IMR-90 (cell line): ENCODE measurements around the gene PXDC1. TPM values are rescaled to one million over a fixed set of nuclear protein-coding genes. Genes with fewer than 3 reads are reported as not detected.

Experiments
- ATAC-seq: fragments of 200-7000 bp; cut with Tn5 transposase; 2 replicates; pipeline ENCODE4 v1.9.1; 2020; ENCODE audit warnings: low read depth, mild to moderate bottlenecking, moderate library complexity
- BruUV-seq: library from RNA; stranded (reverse); fragments of 400-500 nt; replicated peaks from 2 replicates; lab custom pipeline; 2021; lab: Mats Ljungman, UMichigan
- CTCF ChIA-PET: fragments of 300-600 bp; formaldehyde crosslinking; extraction: SDS; loops from one replicate; lab custom pipeline; 2021; ENCODE audit warnings: antibody characterized with exemption; lab: Yijun Ruan, JAX
- POLR2A ChIA-PET: fragments of 300-600 bp; sonication (Branson Sonifier 250); formaldehyde crosslinking; loops from one replicate; lab custom pipeline; 2022; ENCODE audit warnings: antibody characterized with exemption; ENCODE audit not compliant: unreplicated experiment; lab: Charles Lee
- DNase-seq: peaks from one replicate; pipeline ENCODE4 v3.0.0; 2013
- H2AFZ ChIP-seq: replicated peaks from 2 replicates; pipeline ENCODE3; 2013; ENCODE audit warnings: low read length, mild to moderate bottlenecking; ENCODE audit not compliant: poor library complexity
- H2AK5ac ChIP-seq: 2 replicates; pipeline ENCODE4 v1.6.1; 2013; ENCODE audit warnings: low read depth, low read length, inconsistent platforms
- H2AK9ac ChIP-seq: replicated peaks from 2 replicates; pipeline ENCODE3; 2013; ENCODE audit warnings: mild to moderate bottlenecking, low read depth, low read length, moderate library complexity; ENCODE audit not compliant: poor library complexity
- H2BK120ac ChIP-seq: 2 replicates; pipeline ENCODE4 v1.6.1; 2013; ENCODE audit warnings: low read depth, low read length, inconsistent platforms
- H2BK15ac ChIP-seq: 3 replicates; pipeline ENCODE4 v1.6.1; 2013; ENCODE audit warnings: low read depth, low read length, inconsistent platforms
- H2BK20ac ChIP-seq: 2 replicates; pipeline ENCODE4 v1.6.1; 2013; ENCODE audit warnings: low read depth, mild to moderate bottlenecking, inconsistent platforms, low read length, moderate library complexity
- H2BK5ac ChIP-seq: 2 replicates; pipeline ENCODE4 v1.6.1; 2013; ENCODE audit warnings: mild to moderate bottlenecking, low read depth, low read length, inconsistent platforms; ENCODE audit not compliant: poor library complexity, severe bottlenecking
- H3K14ac ChIP-seq: replicated peaks from 2 replicates; pipeline ENCODE4 v1.6.1; 2013; ENCODE audit warnings: low read depth, low read length, inconsistent platforms
- H3K18ac ChIP-seq: 2 replicates; pipeline ENCODE4 v1.6.1; 2013; ENCODE audit warnings: low read depth, low read length, control low read depth
- H3K23ac ChIP-seq: 2 replicates; pipeline ENCODE4 v1.6.1; 2013; ENCODE audit warnings: low read depth, low read length, inconsistent platforms
- H3K27ac ChIP-seq: 2 replicates; pipeline ENCODE4 v1.5.1; 2013; ENCODE audit warnings: mild to moderate bottlenecking, control low read depth, low read length; ENCODE audit not compliant: insufficient read depth
- H3K27me3 ChIP-seq: 2 replicates; pipeline ENCODE4 v1.6.1; 2013; ENCODE audit warnings: low read length; ENCODE audit not compliant: control insufficient read depth, insufficient read depth
- H3K36me3 ChIP-seq: 2 replicates; pipeline ENCODE4 v1.6.1; 2013; ENCODE audit warnings: low read length, mixed read lengths; ENCODE audit not compliant: control insufficient read depth, insufficient read depth
- H3K4ac ChIP-seq: 2 replicates; pipeline ENCODE4 v1.6.1; 2013; ENCODE audit warnings: low read depth, low read length, inconsistent platforms
- H3K4me1 ChIP-seq: 2 replicates; pipeline ENCODE4 v1.6.1; 2013; ENCODE audit warnings: low read length, mixed read lengths; ENCODE audit not compliant: control insufficient read depth, insufficient read depth
- H3K4me2 ChIP-seq: 2 replicates; pipeline ENCODE4 v1.6.1; 2013; ENCODE audit warnings: low read depth, mild to moderate bottlenecking, control low read depth, low read length, moderate library complexity
- H3K4me3 ChIP-seq: 2 replicates; pipeline ENCODE4 v1.5.1; 2013; ENCODE audit warnings: low read depth, mild to moderate bottlenecking, control low read depth, low read length, moderate library complexity; ENCODE audit not compliant: insufficient read depth
- H3K56ac ChIP-seq: 2 replicates; pipeline ENCODE4 v1.6.1; 2013; ENCODE audit warnings: low read length, inconsistent platforms; ENCODE audit not compliant: insufficient read depth; ENCODE audit errors: extremely low read depth
- H3K79me1 ChIP-seq, 2 experiments: 2 replicates each; pipeline ENCODE4 v1.6.1; 2013; ENCODE audit warnings: low read length in 2 of 2, inconsistent platforms in 1 of 2, low read depth in 1 of 2
- H3K9ac ChIP-seq: 2 replicates; pipeline ENCODE4 v1.6.1; 2013; ENCODE audit warnings: low read depth, low read length, control low read depth
- H3K9me1 ChIP-seq: 2 replicates; pipeline ENCODE4 v1.6.1; 2013; ENCODE audit warnings: low read length, inconsistent platforms; ENCODE audit not compliant: insufficient read depth
- H3K9me3 ChIP-seq: 2 replicates; pipeline ENCODE4 v1.6.1; 2013; ENCODE audit warnings: low read length; ENCODE audit not compliant: control insufficient read depth, insufficient read depth
- H4K20me1 ChIP-seq: 2 replicates; pipeline ENCODE4 v1.6.1; 2013; ENCODE audit warnings: low read length, inconsistent platforms; ENCODE audit not compliant: insufficient read depth
- H4K5ac ChIP-seq: 2 replicates; pipeline ENCODE4 v1.6.1; 2013; ENCODE audit warnings: mild to moderate bottlenecking, low read depth, low read length, control low read depth
- H4K8ac ChIP-seq, 2 experiments: 2 replicates each; pipeline ENCODE4 v1.6.1; 2013; ENCODE audit warnings: low read depth in 2 of 2, low read length in 2 of 2, control low read depth in 1 of 2, inconsistent platforms in 1 of 2
- H4K91ac ChIP-seq: 2 replicates; pipeline ENCODE4 v1.6.1; 2013; ENCODE audit warnings: low read depth, low read length, inconsistent platforms; ENCODE audit not compliant: insufficient read depth
- BHLHE40 ChIP-seq: fragments of 150-350 bp; IDR thresholded peaks from 2 replicates; pipeline ENCODE4 v1.6.1; 2016; ENCODE audit warnings: mild to moderate bottlenecking, low read depth, low read length
- CEBPB ChIP-seq: IDR thresholded peaks from 2 replicates; pipeline ENCODE4 v1.6.1; 2012; ENCODE audit warnings: low read depth, low read length, improper control_type of control experiment
- CHD1 ChIP-seq: IDR thresholded peaks from 2 replicates; pipeline ENCODE4 v1.6.1; 2012; ENCODE audit warnings: low read depth, low read length, improper control_type of control experiment
- CTCF ChIP-seq: conservative IDR thresholded peaks from 2 replicates; pipeline ENCODE4 v1.5.1; 2012; ENCODE audit warnings: mild to moderate bottlenecking, low read depth, low read length, improper control_type of control experiment
- ELK1 ChIP-seq: fragments of 150-350 bp; IDR thresholded peaks from 2 replicates; pipeline ENCODE4 v1.6.1; 2016; ENCODE audit warnings: low read depth, mild to moderate bottlenecking, low read length, moderate library complexity, borderline replicate concordance
- FOS ChIP-seq: fragments of 150-350 bp; IDR thresholded peaks from 2 replicates; pipeline ENCODE4 v1.6.1; 2016; ENCODE audit warnings: low read depth, low read length
- MAFK ChIP-seq: IDR thresholded peaks from 2 replicates; pipeline ENCODE4 v1.6.1; 2012; ENCODE audit warnings: low read depth, low read length, improper control_type of control experiment
- MAZ ChIP-seq: IDR thresholded peaks from 2 replicates; pipeline ENCODE4 v1.6.1; 2012; ENCODE audit warnings: low read depth, mild to moderate bottlenecking, low read length, improper control_type of control experiment, moderate library complexity, borderline replicate concordance
- MXI1 ChIP-seq: IDR thresholded peaks from 2 replicates; pipeline ENCODE4 v1.6.1; 2012; ENCODE audit warnings: low read depth, mild to moderate bottlenecking, low read length, moderate library complexity, borderline replicate concordance
- NFE2L2 ChIP-seq: fragments of 150-350 bp; IDR thresholded peaks from 2 replicates; pipeline ENCODE4 v1.6.1; 2016; ENCODE audit warnings: low read depth, mild to moderate bottlenecking, low read length
- POLR2A ChIP-seq: IDR thresholded peaks from 2 replicates; pipeline ENCODE4 v1.6.1; 2012; ENCODE audit warnings: mild to moderate bottlenecking, low read depth, low read length
- RAD21 ChIP-seq: IDR thresholded peaks from 2 replicates; pipeline ENCODE4 v1.6.1; 2012; ENCODE audit warnings: low read length, improper control_type of control experiment
- RCOR1 ChIP-seq: IDR thresholded peaks from 2 replicates; pipeline ENCODE4 v1.6.1; 2012; ENCODE audit warnings: mild to moderate bottlenecking, low read length, improper control_type of control experiment; ENCODE audit not compliant: insufficient replicate concordance
- RFX5 ChIP-seq: IDR thresholded peaks from 2 replicates; pipeline ENCODE4 v1.8.0; 2012; ENCODE audit warnings: low read depth, mild to moderate bottlenecking, low read length, moderate library complexity
- SMC3 ChIP-seq: fragments of 150-350 bp; IDR thresholded peaks from 2 replicates; pipeline ENCODE4 v1.6.1; 2016; ENCODE audit warnings: low read depth, mild to moderate bottlenecking, antibody characterized with exemption, low read length, moderate library complexity
- USF2 ChIP-seq: fragments of 150-350 bp; IDR thresholded peaks from 2 replicates; pipeline ENCODE4 v1.6.1; 2017; ENCODE audit warnings: mild to moderate bottlenecking, antibody characterized with exemption, low read length, low read depth
- WGBS, 2 experiments: methylation state at CpG; one replicate each; pipeline versions ENCODE4 v1.1.5 to v1.1.7; 2013; ENCODE audit warnings: missing lambda C conversion rate in 2 of 2; ENCODE audit not compliant: insufficient read length in 1 of 2; ENCODE audit errors: extremely low coverage in 2 of 2; 5-methylcytosine and 5-hydroxymethylcytosine counted together
- dilution Hi-C: fragments of 300-500 bp; cut with HindIII; formaldehyde crosslinking; loops from one replicate; pipeline ENCODE4 v1.14.3; 2018; ENCODE audit warnings: low sequenced_read_pairs; ENCODE audit not compliant: unreplicated experiment
- in situ Hi-C: fragments of 300-500 bp; cut with MboI; formaldehyde crosslinking; loops from 3 replicates; pipeline ENCODE4 v1.14.3; 2019; ENCODE audit warnings: low sequenced_read_pairs, inconsistent platforms, mixed read lengths
- intact Hi-C: fragments of 100-400 bp; cut with micrococcal nuclease; formaldehyde crosslinking; loops from 2 replicates; pipeline ENCODE4 v1.10.0; 2022
- polyA plus RNA-seq, 3 experiments: library from polyadenylated mRNA; depleted of rRNA; stranded (reverse); fragments of >200 nt; gene quantifications; 2 replicates each; pipeline ENCODE4 v1.2.3, GENCODE V29; 2012; ENCODE audit warnings: low replicate concordance in 1 of 3
- total RNA-seq: library from RNA; depleted of rRNA; stranded (reverse); fragments of >200 nt; gene quantifications from 2 replicates; pipeline ENCODE4 v1.2.3, GENCODE V29; 2012

Gene PXDC1
- total and polyA plus RNA-seq, 2 of the 4 experiments (the other 2 are of a cell fraction), result 63.3 to 72.2 TPM

GRCh38 chr6:3796719-3797041 lies 45.2 kb upstream of the PXDC1 start:
- Histone ChIP-seq H3K79me1 (no peaks in the 10 kb centered on the region; a peak in 1 of 4 replicates), H3K56ac (no peak overlapping the region), H2BK5ac (no peak overlapping the region), H2BK120ac (peak overlapping the region; percentile 79), H3K9ac (no peak overlapping the region), H3K4me3 (no peak overlapping the region), H3K27me3 (no peaks in the 10 kb centered on the region), H3K4me2 (no peak overlapping the region), H4K91ac (peak overlapping the region; percentile 60; the same call in 1 of the 2 replicates), H4K20me1 (no peaks in the 10 kb centered on the region), H3K36me3 (no peaks in the 10 kb centered on the region), H3K18ac (peak overlapping the region; percentile 62; the same call in 1 of the 2 replicates), H2BK20ac (peak overlapping the region; percentile 77), H3K9me1 (peaks cover 25% of the 10 kb centered on the region), H2AK9ac (peak overlapping the region; percentile 5), H4K8ac (peak overlapping the region in 1 of 2 experiments; percentile 59; a peak in 2 of 4 replicates), H2BK15ac (peak overlapping the region; percentile 95; the same call in 2 of the 3 replicates), H4K5ac (peak overlapping the region; percentile 77; the same call in 1 of the 2 replicates), H3K4me1 (peaks cover 19% of the 10 kb centered on the region), H3K27ac (no peak overlapping the region), H3K14ac (peak overlapping the region; percentile 64), H3K23ac (no peak overlapping the region), H2AFZ (no peak overlapping the region), H3K9me3 (no peaks in the 10 kb centered on the region), H3K4ac (peak overlapping the region; percentile 51), H2AK5ac (peak overlapping the region; percentile 43; the same call in 1 of the 2 replicates)
- TF ChIP-seq RCOR1 (no peak), MXI1 (no peak), RFX5 (no peak), FOS (no peak), SMC3 (no peak), MAFK (no peak), POLR2A (no peak), NFE2L2 (no peak), USF2 (no peak), ELK1 (no peak), CTCF (no peak), CEBPB (no peak), CHD1 (no peak), RAD21 (no peak), MAZ (no peak), BHLHE40 (no peak)
- no peak for DNase-seq
- dilution Hi-C loops, result no loop called here
- CTCF ChIA-PET, result interaction anchor here (0.6 kb wide), 1 partner anchor 190 kb away, joined by 7 read pairs; no protein-coding TSS in a partner anchor
- intact Hi-C loops, result no loop called here
- no peak for ATAC-seq
- in situ Hi-C loops, result no loop called here
- POLR2A ChIA-PET, result no interaction called here
- no CpG with 5 or more reads among the region's 2 CpGs for WGBS, 2 experiments
- BruUV-seq, result no TSS peak
